HG03159 (cell line): ENCODE data around the gene TNC.

Experiments
- ATAC-seq: cut with Tn5 transposase; IDR thresholded peaks from one replicate; pipeline ENCODE4 v1.9.1; 2021; ENCODE audit warnings: mild to moderate bottlenecking, moderate library complexity; ENCODE audit not compliant: unreplicated experiment

TNC gene

GRCh38 chr9:114981063-114981462 lies 136.9 kb downstream of the TNC start:
- no peak for ATAC-seq

- ATAC-seq: no peak
Observed at GRCh38 chr9:114973216-114973615, 144.7 kb downstream of the TNC start.

GRCh38 chr9:114972510-114973136 lies 145.3 kb downstream of the TNC start:
- ATAC-seq: no peak
